ENCODE data around the gene LIX1L. TPM values are rescaled to one million over a fixed set of nuclear protein-coding genes. Genes with fewer than 3 reads are reported as not detected.

The LIX1L gene
- total RNA-seq, 1 experiment from 2014 or later, result 12.4 TPM

- H3K36me3 ChIP-seq (ENCODE audit: control insufficient read depth in 1 of 2, insufficient read depth in 2 of 2, low read length in 2 of 2), result no peaks in the 10 kb centered on the region
- no peak overlapping the region for H3K27ac ChIP-seq (ENCODE audit: low read depth, low read length)
- no peaks in the 10 kb centered on the region for H3K79me2 ChIP-seq (ENCODE audit: insufficient read depth, low read length)
- H3K9me3 ChIP-seq (ENCODE audit: control insufficient read depth in 1 of 2, insufficient read depth in 1 of 2, low read depth in 1 of 2, low read length in 2 of 2), result no peaks in the 10 kb centered on the region
- no peaks in the 10 kb centered on the region for H3K9me2 ChIP-seq (ENCODE audit: insufficient read depth)
- CTCF ChIA-PET, result no interaction called here
- H3K27me3 ChIP-seq (ENCODE audit: insufficient read depth, low read length), result no peaks in the 10 kb centered on the region
- H2AFZ ChIP-seq (ENCODE audit: low read depth, low read length, poor library complexity, severe bottlenecking), result no peak overlapping the region
- no peak overlapping the region for H3K9ac ChIP-seq (ENCODE audit: low read length)
- no peak for DNase-seq (ENCODE audit: low read depth, low spot score)
- POLR2A ChIA-PET, result interaction anchor here (1.8 kb wide), 1 partner anchor 9 kb away, joined by 4 read pairs; the partner anchor contains the start of genes ANKRD34A and POLR3GL
- no peak overlapping the region for H3K4me3 ChIP-seq (replicated peaks in 1 of 2; ENCODE audit: low read depth in 1 of 2, low read length in 2 of 2)
- intact Hi-C loops (cut with micrococcal nuclease), result no loop called here
- ATAC-seq, result no peak
- TF ChIP-seq ATF3 (IDR thresholded peaks at IDR 0.05), result no peak
- no peak for TF ChIP-seq ELF1 (IDR thresholded peaks at IDR 0.05; ENCODE audit: borderline replicate concordance, low read depth)
- H4K20me1 ChIP-seq (ENCODE audit: insufficient read depth), result no peaks in the 10 kb centered on the region
- H3K4me2 ChIP-seq (ENCODE audit: low read length), result no peak overlapping the region
- no TSS peak for BruUV-seq (replicated peaks)
- peaks cover 9 to 18% of the 10 kb centered on the region in 2 experiments; a peak in 3 of 4 replicates for H3K4me1 ChIP-seq (ENCODE audit: control insufficient read depth in 1 of 2, insufficient read depth in 2 of 2, low read length in 2 of 2)
- RAD21 ChIA-PET (ENCODE audit: low non-redundant PET in 1 of 2, low total read pairs in 2 of 2, uncharacterized antibody in 2 of 2, unreplicated experiment in 2 of 2), result no interaction called here
These were observed 2.4 kb downstream of the LIX1L start for GRCh38 chr1:145955436-145955835.

- H3K79me2 ChIP-seq (ENCODE audit: insufficient read depth, low read length), result no peaks in the 10 kb centered on the region
- H3K4me3 ChIP-seq (replicated peaks in 1 of 2; ENCODE audit: low read depth in 1 of 2, low read length in 2 of 2), result no peak overlapping the region
- H3K27ac ChIP-seq (ENCODE audit: low read depth, low read length), result no peak overlapping the region
- intact Hi-C loops (cut with micrococcal nuclease), result no loop called here
- no peaks in the 10 kb centered on the region for H4K20me1 ChIP-seq (ENCODE audit: insufficient read depth)
- no peaks in the 10 kb centered on the region for H3K36me3 ChIP-seq (ENCODE audit: control insufficient read depth in 1 of 2, insufficient read depth in 2 of 2, low read length in 2 of 2)
- H3K9ac ChIP-seq (ENCODE audit: low read length), result no peak overlapping the region
- no peaks in the 10 kb centered on the region for H3K9me3 ChIP-seq (ENCODE audit: control insufficient read depth in 1 of 2, insufficient read depth in 1 of 2, low read depth in 1 of 2, low read length in 2 of 2)
- RAD21 ChIA-PET (ENCODE audit: low non-redundant PET in 1 of 2, low total read pairs in 2 of 2, uncharacterized antibody in 2 of 2, unreplicated experiment in 2 of 2), result no interaction called here
- H3K27me3 ChIP-seq (ENCODE audit: insufficient read depth, low read length), result no peaks in the 10 kb centered on the region
- DNase-seq (ENCODE audit: low read depth, low spot score) (no peak), ATAC-seq (no peak)
- H3K4me1 ChIP-seq (ENCODE audit: control insufficient read depth in 1 of 2, insufficient read depth in 2 of 2, low read length in 2 of 2), result peaks cover 9 to 18% of the 10 kb centered on the region in 2 experiments; a peak in 3 of 4 replicates
- no peak overlapping the region for H3K4me2 ChIP-seq (ENCODE audit: low read length)
- CTCF ChIA-PET, result no interaction called here
- BruUV-seq (replicated peaks), result no TSS peak
- no peaks in the 10 kb centered on the region for H3K9me2 ChIP-seq (ENCODE audit: insufficient read depth)
- H2AFZ ChIP-seq (ENCODE audit: low read depth, low read length, poor library complexity, severe bottlenecking), result no peak overlapping the region
- POLR2A ChIA-PET, result interaction anchor here (0.8 to 1.8 kb wide), 2 partner anchors 10 to 26 kb away, joined by 4 read pairs; partner anchors contain the start of genes ANKRD34A, POLR3GL and RBM8A
- TF ChIP-seq REST (IDR thresholded peaks at IDR 0.05; ENCODE audit: low read depth), result no peak
- TF ChIP-seq ELF1 (IDR thresholded peaks at IDR 0.05; ENCODE audit: borderline replicate concordance, low read depth), result no peak
- TF ChIP-seq SRF (IDR thresholded peaks at IDR 0.05; ENCODE audit: low read depth), result no peak
- no peak for TF ChIP-seq SIN3A (IDR thresholded peaks at IDR 0.05; ENCODE audit: low read depth)
- no peak for TF ChIP-seq FOSL1 (IDR thresholded peaks at IDR 0.05; ENCODE audit: low read depth)
- TF ChIP-seq ZNF274 (IDR thresholded peaks at IDR 0.05; ENCODE audit: low read depth, low read length), result no peak
- no peak for TF ChIP-seq EGR1 (IDR thresholded peaks at IDR 0.05; ENCODE audit: low read depth)
- no peak for TF ChIP-seq EZH2 (IDR thresholded peaks at IDR 0.05)
- TF ChIP-seq RAD21 (IDR thresholded peaks at IDR 0.05; ENCODE audit: low read depth), result no peak
- no peak for TF ChIP-seq POLR2AphosphoS5 (IDR thresholded peaks at IDR 0.05; ENCODE audit: low read depth, low read length)
- TF ChIP-seq POLR2A (IDR thresholded peaks at IDR 0.05; ENCODE audit: borderline replicate concordance, extremely low read depth, insufficient read depth, insufficient read length), result no peak
- TF ChIP-seq ZBTB33 (IDR thresholded peaks at IDR 0.05; ENCODE audit: extremely low read depth, insufficient replicate concordance, low read length), result no peak
- TF ChIP-seq CBX3 (IDR thresholded peaks at IDR 0.05; ENCODE audit: low read depth), result no peak
- no peak for TF ChIP-seq SP1 (IDR thresholded peaks at IDR 0.05; ENCODE audit: low read depth)
- TF ChIP-seq JUND (IDR thresholded peaks at IDR 0.05), result no peak
- no peak for TF ChIP-seq ATF3 (IDR thresholded peaks at IDR 0.05)
These were observed 4.0 kb downstream of the LIX1L start for GRCh38 chr1:145953861-145954260.

All from HCT116 (cell line).